GM19238 (cell line): ENCODE results near the gene RRP1.
"Not testable (repeated sequence)": the region's sequence is repeated elsewhere in the genome, so short reads cannot be mapped to it uniquely, and the experiment has no call there.

ENCODE experiments used
- DNase-seq: peaks from one replicate; pipeline ENCODE4 v3.0.0; 2011; ENCODE audit warnings: low spot score; ENCODE audit not compliant: insufficient read length

The RRP1 gene

DNA sequence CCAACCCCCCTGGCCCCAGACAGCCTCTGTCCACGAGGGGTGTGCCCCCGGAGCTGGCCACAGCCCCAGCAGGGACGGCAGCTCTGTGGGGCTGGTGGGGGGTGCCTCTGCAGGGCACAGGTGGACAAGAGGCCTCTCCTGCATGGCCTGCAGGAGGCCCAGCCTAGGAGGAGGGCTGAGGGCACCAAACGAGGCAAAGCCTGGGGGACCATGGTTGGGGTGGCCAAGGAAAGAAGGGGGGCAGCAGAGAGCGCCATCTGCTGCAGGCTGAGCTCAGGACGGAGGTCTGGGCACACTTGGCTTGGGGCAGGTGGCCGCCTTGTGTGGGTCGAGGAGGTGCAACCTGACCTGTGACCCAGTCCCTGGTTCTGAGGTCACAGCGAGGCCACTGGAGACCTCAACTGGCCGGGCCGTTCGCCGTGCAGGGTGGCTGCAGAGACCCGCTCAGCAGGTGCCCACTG lies 27.3 kb downstream of the RRP1 start:
- DNase-seq: no peak

DNA sequence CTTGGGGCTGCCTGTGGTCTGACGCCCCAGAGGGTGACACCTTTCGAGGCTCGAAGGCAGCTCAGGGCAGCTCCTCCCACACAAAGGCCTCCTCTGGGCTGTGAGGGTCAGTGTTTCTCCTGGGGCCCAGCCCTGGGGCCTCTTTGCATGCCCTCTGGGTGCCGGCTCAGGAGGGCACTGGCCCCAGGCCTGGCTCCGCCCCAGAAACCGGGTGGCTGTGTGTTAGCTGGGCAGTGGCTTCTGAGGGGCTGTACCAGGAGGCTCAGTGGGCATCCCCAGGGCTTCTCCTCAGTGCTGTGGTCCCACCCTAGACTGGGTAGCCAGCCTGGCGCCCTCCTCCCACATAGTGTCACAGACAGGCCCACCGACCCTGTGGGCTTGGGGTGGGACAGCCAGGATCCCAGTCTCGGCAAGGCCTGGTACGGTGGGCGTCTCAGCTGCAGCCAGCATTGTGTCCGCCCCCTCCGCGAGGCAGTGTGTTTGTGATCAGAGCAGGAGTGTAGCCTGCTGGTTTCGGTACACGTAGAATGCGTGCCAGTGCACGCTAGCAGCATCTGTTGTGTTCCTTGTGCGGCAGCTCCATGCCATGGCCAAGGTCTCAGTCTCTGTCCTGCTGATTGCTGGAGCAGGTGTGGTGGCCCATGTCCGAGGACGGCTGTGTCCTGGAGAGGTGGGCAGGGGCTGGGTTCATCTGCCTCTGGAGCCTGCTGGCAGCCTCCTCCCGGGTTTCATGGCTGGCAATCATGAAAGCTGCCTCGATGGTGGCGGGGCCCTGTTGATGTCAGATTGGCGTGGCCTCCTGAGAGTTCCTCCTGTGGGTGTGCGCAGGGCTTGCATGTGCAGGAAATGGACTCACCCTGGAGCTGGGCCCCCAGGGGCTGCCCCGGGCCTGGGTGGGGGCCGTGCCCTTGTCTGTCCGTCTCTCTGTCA lies 28.0 kb downstream of the RRP1 start:
- DNase-seq: no peak

DNA sequence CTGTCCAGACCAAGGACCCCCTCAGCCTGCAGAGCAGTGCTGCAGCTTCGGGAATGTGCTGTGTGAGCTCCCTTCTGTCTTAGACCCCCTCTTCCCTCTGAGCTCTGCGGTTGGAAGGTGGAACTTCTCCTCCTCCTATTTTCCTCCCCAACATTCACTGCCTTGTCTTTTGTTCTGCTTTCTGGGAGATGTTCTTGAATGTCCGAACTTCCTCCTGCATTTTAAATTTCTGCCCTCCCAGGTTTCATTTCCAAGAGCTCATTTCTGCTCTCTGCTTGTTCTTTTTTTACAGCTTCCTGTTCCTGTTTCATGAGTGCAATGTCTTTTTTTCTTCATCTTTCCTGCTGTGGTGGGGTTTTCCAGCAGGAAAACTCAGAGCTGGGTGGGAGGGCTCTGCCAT lies 29.3 kb downstream of the RRP1 start:
- DNase-seq: no peak

DNA sequence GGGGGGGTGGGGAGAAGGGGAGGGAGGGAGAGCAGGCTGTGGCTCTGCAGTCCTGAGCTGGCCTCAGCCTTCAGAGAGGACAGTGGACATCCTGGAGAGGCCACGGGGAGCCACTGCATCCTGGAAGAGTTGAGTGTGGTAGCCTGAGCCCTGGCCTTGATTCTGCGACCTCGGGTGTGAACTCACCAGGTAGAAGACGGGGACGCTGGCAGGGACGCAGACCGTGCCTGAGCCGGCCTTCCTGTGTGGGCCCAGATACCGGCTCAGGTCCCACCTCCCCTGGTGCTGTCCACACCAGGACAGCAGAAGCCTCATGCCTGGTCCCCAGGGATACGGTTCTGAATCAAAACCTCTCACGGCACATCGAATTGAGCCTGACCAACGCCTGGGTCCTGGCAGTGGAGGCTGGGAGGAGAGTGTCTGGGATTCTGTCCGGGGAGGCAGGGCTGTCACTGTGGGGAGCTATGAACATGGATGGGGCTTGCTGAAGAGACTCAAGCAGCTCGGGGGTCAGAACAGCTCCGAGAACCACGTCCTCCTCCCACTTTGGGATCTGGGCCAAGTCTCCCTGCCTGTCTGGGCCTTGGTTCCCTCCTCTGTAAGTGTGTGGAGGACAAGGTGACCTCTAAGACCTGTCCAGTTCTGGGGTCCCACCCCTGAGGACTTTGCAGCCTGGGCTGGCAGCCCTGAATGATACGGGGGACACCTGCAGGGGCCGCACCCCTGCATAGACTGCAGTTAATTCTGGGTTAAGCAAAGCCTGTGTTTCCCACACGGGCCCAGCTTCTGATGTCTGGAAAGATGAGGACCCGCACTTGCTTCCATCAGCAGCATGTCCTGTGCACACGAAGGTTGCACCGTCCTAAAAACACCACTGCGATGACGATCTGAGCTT lies 30.4 kb downstream of the RRP1 start:
- no peak for DNase-seq

DNA sequence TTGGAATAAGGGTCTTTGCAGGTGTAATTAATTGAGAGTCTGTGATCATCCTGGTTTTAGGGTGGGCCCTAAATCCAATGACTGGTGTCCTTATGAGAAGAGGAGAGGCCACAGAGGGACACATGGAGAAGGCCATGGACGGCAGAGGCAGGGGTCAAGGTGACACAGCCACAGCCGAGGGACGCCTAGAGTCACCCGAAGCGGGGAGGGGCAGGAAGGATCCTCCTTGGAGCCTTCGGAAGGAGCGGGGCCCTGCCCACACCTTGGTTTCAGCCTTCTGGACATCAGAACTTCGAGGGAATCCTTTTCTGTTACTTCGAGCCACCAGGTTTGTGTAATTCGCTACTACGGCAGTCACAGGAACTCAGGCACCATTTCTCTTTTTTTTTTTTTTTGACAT lies 31.1 kb downstream of the RRP1 start:
- no peak for DNase-seq

DNA sequence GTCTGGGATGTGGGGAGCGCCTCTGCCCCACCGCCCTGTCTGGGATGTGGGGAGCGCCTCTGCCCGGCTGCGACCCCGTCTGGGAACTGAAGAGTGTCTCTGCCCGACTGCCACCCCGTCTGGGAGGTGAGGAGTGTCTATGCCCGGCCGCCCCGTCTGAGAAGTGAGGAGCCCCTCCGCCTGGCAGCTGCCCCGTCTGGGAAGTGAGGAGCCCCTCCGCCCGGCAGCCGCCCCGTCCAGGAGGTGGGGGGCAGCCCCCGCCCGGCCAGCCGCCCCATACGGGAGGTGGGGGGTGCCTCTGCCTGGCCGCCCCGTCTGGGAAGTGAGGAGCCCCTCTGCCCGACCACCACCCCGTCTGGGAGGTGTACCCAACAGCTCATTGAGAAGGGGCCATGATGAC lies 32.8 kb downstream of the RRP1 start:
- DNase-seq: not testable (repeated sequence)

DNA sequence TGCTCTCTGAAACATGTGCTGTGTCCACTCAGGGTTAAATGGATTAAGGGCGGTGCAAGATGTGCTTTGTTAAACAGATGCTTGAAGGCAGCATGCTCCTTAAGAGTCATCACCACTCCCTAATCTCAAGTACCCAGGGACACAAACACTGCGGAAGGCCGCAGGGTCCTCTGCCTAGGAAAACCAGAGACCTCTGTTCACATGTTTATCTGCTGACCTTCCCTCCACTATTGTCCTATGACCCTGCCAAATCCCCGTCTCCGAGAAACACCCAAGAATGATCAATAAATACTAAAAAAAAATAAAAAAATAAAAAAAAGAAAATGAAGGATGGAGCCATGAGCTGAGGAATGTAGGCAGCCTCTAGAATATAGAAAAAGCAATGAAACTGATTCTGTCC lies 33.4 kb downstream of the RRP1 start:
- not testable (repeated sequence) for DNase-seq

DNA sequence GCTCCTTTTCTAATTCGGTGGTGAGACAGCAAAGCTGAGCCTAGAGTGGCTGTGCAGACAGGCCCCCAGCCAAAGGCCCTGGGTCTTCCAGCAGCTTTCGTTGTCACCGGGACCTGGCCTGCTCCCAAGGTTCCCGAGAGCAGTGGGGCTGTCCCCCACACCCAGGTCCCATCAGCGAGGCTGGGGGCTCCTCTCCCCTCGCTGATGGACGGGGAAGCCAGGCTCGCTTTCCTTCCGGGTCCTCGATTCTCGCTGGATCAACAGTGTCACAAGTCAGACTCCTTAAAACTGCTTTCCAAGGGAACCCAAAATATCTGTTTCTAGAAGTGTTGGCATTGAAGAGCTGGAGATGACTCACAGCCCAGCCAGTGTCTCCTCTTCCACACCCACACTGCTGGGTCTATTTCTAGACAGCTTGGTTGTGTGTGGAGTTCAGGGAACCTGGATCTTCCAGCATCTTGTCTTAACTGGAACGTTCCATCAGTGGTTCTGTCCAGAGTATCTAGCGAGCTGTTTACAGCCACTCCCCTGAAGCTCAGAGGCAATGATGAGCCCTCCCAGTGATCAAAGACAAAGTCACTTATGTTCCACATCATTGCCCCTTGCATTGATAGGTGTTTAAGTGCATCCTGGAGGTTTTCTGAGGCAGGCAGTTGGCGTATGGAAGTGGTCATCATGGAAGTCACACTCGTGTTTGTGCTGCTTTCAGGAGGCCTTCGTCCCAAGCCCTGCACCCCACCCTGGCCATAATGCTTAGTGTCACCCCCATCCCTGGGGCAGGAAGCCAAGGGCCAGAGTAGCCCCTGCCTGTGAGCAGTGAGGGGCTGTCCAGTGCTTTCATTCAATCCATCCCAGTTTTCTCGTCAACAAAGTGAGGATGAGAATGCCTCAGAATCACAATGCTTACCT lies 35.2 kb downstream of the RRP1 start:
- DNase-seq: no peak

DNA sequence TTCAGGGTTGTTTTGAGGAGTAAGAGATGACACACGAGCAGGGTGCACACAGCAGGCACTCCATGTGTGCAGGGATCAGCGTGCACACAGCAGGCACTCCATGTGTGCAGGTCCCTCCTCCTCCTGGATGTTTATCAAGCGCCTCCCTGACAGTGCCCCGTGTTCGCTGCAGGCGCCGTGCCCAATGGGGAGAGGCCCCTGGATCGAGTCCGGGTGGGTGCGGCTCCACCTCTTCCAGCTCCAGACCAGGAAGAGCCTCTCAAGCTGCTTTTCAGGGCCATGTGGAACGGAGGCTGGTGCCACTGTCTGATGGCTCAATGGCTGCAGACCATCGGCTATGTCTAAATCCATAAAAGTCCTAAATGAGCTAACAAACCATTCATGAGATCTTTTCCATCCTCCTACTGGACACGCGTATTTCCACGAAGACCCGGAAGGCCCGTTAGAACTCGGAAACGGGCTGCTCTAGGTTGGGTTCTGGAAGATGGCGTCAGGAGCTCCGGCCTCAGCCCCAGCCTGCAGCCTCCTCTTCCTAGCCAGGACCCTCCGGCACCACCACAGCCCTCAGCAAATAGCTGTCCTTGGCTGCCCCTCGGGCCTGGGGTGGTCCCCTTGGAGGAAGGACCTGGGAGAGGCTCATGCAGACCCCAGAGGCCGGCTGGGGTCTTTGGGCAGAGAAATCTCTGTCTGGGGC lies 36.0 kb downstream of the RRP1 start:
- DNase-seq: no peak

DNA sequence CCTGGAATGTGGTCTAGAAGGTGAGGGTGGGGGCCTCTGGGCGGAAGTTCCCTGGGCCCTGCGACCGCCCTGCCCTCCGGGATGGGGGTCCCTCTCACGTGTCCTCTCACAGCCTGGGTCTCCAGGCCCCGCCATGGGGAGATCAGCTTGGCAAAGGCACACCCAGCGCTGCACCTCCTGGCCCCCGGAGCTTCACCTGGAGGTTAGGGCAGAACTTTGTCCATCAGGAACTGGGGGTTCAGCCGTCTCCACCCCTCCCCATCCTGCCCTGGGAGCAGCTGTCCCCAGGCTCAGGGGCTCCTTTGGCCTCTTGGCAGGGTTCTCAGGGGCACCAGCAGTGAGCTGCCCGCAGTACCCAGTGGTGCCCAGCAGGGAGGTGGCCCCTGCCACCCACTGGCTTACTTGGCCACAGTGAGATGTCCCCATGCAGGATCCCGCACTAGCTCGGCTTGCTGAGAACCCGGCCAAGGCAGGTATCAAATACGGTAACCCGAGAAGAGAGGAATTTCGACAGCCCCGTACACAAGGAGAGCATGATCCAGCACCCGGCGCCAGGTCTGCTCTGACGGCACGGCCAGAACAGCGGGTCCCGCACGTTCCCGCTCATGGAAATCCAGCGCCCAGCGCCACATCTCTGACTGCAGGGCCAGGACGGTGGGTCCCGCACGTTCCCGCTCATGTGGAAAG lies 36.7 kb downstream of the RRP1 start:
- DNase-seq: no peak

DNA sequence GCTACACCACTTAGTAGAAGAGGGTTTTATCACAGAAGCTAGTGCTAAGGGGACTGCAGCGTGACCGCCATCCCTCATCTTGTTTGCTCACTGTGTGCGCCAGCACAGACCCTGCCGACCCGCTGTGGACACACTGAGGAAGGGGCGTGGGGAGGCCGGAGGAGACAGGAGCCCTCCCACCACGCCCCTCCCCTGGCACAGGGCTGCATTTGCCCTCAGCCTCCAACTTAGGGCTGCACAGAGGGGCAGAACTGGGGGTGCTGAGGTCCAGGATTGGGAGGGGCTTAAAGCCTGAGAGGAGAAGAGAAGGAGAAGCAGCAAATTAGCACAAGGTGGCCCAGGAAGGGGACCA lies 37.2 kb downstream of the RRP1 start:
- no peak for DNase-seq

DNA sequence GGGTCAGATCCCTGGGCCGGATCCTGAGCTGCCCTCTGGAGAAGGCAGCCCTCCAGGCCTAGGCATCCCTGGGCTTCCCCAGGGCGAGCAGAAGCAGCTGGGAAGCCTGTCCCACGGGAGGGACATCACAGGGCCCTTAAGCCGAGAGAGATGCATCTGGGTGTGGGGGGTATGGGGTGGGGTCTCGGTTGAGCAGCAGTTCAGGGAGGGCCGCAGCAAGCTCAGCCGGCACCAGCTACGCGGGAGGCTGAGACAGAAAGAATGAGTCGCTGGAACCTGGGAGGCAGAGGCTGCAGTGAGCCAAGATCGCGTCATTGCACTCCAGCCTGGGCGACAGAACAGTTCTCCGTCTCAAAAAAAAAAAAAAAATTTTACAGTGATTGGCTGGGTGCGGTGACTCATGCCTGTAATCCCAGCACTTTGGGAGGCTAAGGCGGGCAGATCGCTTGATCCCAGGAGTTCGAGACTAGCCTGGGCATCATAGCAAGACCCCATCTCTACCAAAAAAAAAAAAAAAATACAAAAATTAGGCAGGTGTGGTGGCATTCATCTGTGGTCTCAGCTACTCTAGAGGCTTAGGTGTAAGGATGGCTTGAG lies 37.7 kb downstream of the RRP1 start:
- DNase-seq: no peak

DNA sequence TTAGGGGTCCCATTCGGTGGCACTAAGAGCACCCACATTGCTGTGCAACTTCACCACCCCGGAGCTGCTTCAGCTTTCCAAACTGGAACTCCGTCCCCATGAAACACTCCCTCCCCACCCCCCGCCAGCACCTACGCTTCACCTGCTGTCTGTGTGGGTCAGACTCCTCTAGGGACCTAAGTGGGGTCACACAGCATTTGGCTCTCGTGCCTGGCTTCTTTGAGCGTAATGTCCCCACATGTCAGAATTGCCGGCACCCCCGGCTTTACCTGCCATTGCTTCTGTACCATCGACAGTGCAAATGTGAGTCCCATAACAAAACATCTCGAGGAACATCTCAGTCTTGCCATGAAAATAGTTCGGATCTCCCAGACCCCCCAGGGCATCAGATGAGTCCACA lies 39.8 kb downstream of the RRP1 start:
- no peak for DNase-seq

DNA sequence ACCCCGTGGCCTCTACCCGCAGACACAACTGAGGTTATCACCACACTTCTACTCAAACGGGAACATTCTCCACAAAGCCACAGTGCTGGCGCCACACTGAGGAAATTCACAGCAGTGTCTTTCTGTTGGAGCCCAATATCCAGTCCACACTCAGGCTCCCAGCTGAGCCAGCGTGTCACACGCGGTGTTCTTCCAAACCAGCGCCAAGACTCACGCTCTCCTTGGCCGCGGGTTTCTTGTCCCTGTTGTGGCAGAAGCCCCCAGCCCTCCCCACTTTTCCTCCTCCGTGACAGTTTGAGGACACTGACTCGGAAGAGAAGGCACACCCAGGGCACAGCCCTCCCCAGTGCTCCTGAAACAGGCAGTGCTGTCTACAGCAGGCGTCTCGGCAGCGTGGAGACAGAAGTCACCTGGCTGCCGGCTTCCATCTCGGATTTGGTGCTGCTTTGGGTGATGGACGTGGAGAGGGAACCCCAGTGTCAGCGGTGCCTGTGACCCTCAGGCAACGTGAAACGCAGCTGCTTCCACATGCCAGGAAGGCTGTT lies 40.3 kb downstream of the RRP1 start:
- DNase-seq: no peak

DNA sequence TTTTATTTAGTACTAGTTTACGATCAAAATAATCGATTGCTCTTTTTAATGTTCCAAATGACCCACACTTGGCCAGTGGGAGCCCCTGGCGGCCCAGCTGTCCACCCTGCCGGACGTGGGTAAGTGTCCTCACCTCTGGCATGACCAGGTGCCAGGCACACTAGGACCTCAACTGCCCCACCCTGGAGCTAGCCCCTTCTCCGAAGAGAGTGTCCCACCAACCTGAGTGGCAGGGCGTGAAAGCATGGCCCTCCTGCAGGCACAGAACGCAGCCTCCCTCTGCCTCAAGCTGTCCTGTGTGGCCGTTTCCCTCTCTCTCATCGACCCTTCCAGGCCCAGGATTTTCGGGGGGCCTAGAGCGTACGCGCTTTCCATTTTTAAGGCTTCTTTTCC lies 42.8 kb downstream of the RRP1 start:
- DNase-seq: no peak

DNA sequence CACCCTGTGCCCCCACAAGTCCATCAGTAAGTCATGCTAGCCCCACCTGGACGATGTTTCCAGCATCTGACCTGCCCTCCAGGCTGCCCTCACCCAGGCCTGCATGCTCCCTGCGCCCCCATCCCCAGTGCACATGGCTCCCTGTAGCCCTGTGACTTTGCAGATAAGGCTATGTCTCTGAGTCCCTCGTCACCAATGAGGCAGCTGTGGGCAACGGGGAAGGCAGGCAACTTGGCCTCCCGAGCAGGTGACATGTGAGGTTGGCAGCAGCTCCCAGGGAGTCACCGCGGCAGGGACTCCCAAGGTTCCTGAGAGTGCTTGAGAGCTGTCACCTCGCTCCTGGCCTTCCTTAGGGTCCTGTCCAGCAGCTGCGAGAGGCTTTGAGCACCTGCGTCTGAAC lies 43.3 kb downstream of the RRP1 start:
- no peak for DNase-seq

DNA sequence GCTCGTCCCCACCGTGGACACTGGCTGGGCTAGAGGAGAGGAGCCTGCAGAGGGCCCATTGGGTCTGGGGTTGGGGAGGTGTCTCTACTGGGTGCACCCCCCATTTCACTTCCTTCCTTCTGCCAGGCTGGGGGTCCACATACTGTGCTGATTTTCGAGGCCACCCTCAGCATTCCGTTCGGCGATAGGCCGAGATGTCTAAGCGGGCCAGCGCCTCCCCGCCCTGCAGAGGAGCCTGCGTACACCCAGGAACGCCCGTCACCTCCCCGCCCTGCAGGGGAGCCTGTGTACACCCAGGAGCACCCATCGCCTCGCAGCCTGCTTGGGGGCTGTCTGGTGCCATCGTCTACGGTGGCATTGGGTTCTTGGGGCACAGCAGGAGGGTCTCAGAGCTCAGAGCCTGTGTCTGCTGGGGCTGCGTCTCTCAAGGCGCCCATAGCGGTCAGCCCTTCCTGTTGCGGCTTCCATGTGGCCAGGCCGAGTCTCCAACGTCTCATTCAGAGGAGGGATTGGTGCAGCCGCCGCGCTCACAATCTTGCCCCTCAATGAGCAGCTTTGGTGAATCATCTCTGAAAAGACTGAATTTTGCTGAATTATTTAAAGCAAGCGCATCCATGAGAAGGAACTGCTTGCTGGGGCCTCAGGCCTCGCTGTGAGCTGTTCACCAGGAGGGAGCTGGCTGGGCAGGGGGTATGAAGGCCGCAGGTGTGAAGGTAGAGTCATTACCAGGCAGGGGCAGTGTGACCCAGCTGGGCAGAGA lies 44.9 kb downstream of the RRP1 start:
- DNase-seq: no peak

DNA sequence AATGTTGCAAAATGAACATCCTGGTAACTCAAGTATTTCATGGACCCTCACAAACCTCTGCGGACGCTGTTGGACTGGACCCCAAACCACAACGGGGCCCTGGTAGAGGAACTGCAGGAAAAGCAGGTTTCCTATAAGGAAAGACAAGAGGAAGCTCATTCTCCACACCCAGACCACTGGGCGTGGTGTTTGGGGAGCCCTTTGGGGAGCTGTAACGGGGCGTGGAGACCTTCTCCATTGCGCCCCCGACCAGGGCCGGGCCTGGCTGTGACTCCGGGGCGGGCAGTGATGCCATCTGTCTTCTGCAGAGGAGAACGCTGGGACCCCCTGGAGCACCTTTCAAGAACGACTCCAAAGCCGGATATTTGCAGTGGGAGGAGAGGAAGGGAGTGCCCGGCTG lies 45.7 kb downstream of the RRP1 start:
- no peak for DNase-seq

DNA sequence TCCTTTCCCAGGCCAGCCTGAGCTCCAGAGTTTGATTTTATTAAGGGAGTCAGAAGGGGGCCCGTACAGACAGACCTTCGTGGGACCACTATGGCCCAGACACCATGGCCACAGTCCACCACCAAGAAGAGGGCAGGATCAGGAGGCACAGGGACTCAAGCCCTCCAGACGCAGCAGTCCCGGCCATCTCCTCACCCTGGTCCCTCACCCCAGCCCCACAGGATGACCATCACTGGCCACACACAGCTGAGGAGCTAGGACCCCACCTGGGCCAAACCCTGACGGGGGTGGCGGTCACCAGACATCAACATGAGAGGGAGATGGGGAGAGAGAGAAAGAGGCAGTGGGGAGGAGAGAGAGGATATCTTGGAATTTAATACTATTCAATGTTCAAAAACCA lies 46.5 kb downstream of the RRP1 start:
- DNase-seq: no peak
